ENCODE measurements around the gene POLA2. TPM values are rescaled to one million over a fixed set of nuclear protein-coding genes. Genes with fewer than 3 reads are reported as not detected.
"Not testable (repeated sequence)": the region's sequence is repeated elsewhere in the genome, so short reads cannot be mapped to it uniquely, and the experiment has no call there.

POLA2 gene
- polyA plus RNA-seq, 1 experiment: 11.8 TPM

GRCh38 chr11:65242389-65242788 lies 19.4 kb upstream of the POLA2 start:
- H3K27me3 ChIP-seq (ENCODE audit: control insufficient read depth, insufficient read depth, low read length): peaks cover 1% of the 10 kb centered on the region; the same call in 1 of the 2 replicates
- no peaks in the 10 kb centered on the region for H3K36me3 ChIP-seq (ENCODE audit: control insufficient read depth, insufficient read depth, low read length)
- H3K4me3 ChIP-seq (ENCODE audit: low read depth, low read length): no peak overlapping the region
- ChIA-PET CTCF (interaction anchor here (0.6 to 1.3 kb wide), 3 partner anchors 9 to 25 kb away, joined by 3 to 5 read pairs (median 3); no protein-coding TSS in a partner anchor), POLR2A (no interaction called here)
- TF ChIP-seq CTCF (IDR thresholded peaks at IDR 0.05; ENCODE audit: insufficient read depth, low read depth, low read length): no peak
- DNase-seq (ENCODE audit: low read depth): no peak

GRCh38 chr11:65243797-65244196 lies 18.0 kb upstream of the POLA2 start:
- Histone ChIP-seq H3K27me3 (ENCODE audit: control insufficient read depth, insufficient read depth, low read length) (peaks cover 1% of the 10 kb centered on the region; the same call in 1 of the 2 replicates), H3K36me3 (ENCODE audit: control insufficient read depth, insufficient read depth, low read length) (no peaks in the 10 kb centered on the region), H3K4me3 (ENCODE audit: low read depth, low read length) (no peak overlapping the region)
- no peak for TF ChIP-seq CTCF (IDR thresholded peaks at IDR 0.05; ENCODE audit: insufficient read depth, low read depth, low read length)
- POLR2A ChIA-PET: interaction anchor here (0.5 kb wide), 1 partner anchor 19 kb away, joined by 4 read pairs; no protein-coding TSS in a partner anchor
- DNase-seq (ENCODE audit: low read depth): no peak
- CTCF ChIA-PET: interaction anchor here (1.3 kb wide), 1 partner anchor 19 kb away, joined by 4 read pairs; no protein-coding TSS in a partner anchor

GRCh38 chr11:65245046-65245445 lies 16.7 kb upstream of the POLA2 start:
- POLR2A ChIA-PET; H3K36me3 ChIP-seq (ENCODE audit: control insufficient read depth, insufficient read depth, low read length); H3K4me3 ChIP-seq (ENCODE audit: low read depth, low read length); DNase-seq (ENCODE audit: low read depth); H3K27me3 ChIP-seq (ENCODE audit: control insufficient read depth, insufficient read depth, low read length): not testable (repeated sequence)
- CTCF ChIA-PET: interaction anchor here (0.6 to 1.1 kb wide), 3 partner anchors 16 to 21 kb away, joined by 3 to 5 read pairs (median 3); no protein-coding TSS in a partner anchor

GRCh38 chr11:65246506-65246905 lies 15.3 kb upstream of the POLA2 start:
- TF ChIP-seq CTCF (IDR thresholded peaks at IDR 0.05; ENCODE audit: insufficient read depth, low read depth, low read length): no peak
- ChIA-PET CTCF (interaction anchor here (1.0 kb wide), 1 partner anchor 83 kb away, joined by 3 read pairs; no protein-coding TSS in a partner anchor), POLR2A (interaction anchor here (0.6 kb wide), 1 partner anchor 474 kb away, joined by 4 read pairs; no protein-coding TSS in a partner anchor)
- Histone ChIP-seq H3K4me3 (ENCODE audit: low read depth, low read length) (no peak overlapping the region), H3K27me3 (ENCODE audit: control insufficient read depth, insufficient read depth, low read length) (peaks cover 1% of the 10 kb centered on the region; the same call in 1 of the 2 replicates), H3K36me3 (ENCODE audit: control insufficient read depth, insufficient read depth, low read length) (no peaks in the 10 kb centered on the region)
- DNase-seq (ENCODE audit: low read depth): no peak

- H3K27me3 ChIP-seq (ENCODE audit: control insufficient read depth, insufficient read depth, low read length); POLR2A ChIA-PET; H3K36me3 ChIP-seq (ENCODE audit: control insufficient read depth, insufficient read depth, low read length); DNase-seq (ENCODE audit: low read depth); H3K4me3 ChIP-seq (ENCODE audit: low read depth, low read length): not testable (repeated sequence)
- CTCF ChIA-PET: interaction anchor here (0.6 to 6.5 kb wide), 4 partner anchors 21 to 135 kb away, joined by 3 to 40 read pairs (median 3); no protein-coding TSS in a partner anchor
These were observed 13.5 kb upstream of the POLA2 start for GRCh38 chr11:65248184-65248710.

- ChIA-PET POLR2A (no interaction called here), CTCF (interaction anchor here (1.0 to 6.5 kb wide), 5 partner anchors 9 to 65 kb away, joined by 3 to 40 read pairs (median 4); no protein-coding TSS in a partner anchor)
- DNase-seq (ENCODE audit: low read depth): no peak
- H3K27me3 ChIP-seq (ENCODE audit: control insufficient read depth, insufficient read depth, low read length): no peaks in the 10 kb centered on the region; the same call in 1 of the 2 replicates
- no peak overlapping the region for H3K4me3 ChIP-seq (ENCODE audit: low read depth, low read length)
- no peaks in the 10 kb centered on the region for H3K36me3 ChIP-seq (ENCODE audit: control insufficient read depth, insufficient read depth, low read length)
- TF ChIP-seq CTCF (IDR thresholded peaks at IDR 0.05; ENCODE audit: insufficient read depth, low read depth, low read length): peak; percentile 2; the same call in 1 of the 2 replicates
These were observed 10.3 kb upstream of the POLA2 start for GRCh38 chr11:65251476-65251875.
